ENCODE results near the gene SESTD1.

GRCh38 chr2:179239838-179240237 is 24.8 kb downstream of the SESTD1 start:
- no peak for TF ChIP-seq CTCF (IDR thresholded peaks at IDR 0.05)
- TF ChIP-seq POLR2A (IDR thresholded peaks at IDR 0.05), result no peak
- no peak for TF ChIP-seq POLR2AphosphoS5 (IDR thresholded peaks at IDR 0.05)

Measured in prostate gland (tissue), 2 donors.